GM21423 (cell line): Measurements from ENCODE around the gene FBN1.

Experiments
- ATAC-seq: cut with Tn5 transposase; IDR thresholded peaks from one replicate; pipeline ENCODE4 v1.9.1; 2021; ENCODE audit warnings: mild to moderate bottlenecking, moderate library complexity; ENCODE audit not compliant: unreplicated experiment

FBN1 gene

GRCh38 chr15:48584090-48584811 lies 61.3 kb downstream of the FBN1 start:
- no peak for ATAC-seq

GRCh38 chr15:48582452-48583247 lies 62.9 kb downstream of the FBN1 start:
- ATAC-seq, result no peak

DNA sequence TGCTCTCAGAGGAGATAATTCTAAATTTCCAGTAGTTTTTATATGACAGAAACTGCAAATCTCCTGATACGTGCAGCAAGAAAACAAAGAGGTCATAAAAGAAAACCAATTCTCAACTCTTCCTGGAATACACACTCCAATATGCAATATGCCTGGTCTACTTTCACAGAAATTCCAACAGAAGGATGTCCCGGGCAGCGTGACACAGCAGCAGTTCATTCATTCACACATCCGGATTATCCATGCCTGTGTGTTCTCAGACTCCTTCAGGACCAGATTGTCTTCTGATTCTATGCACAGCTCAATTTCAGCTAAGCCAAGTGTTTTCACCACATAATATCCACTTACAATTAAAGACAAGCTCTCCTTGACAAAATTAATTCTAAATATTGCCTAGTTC lies 64.3 kb downstream of the FBN1 start:
- ATAC-seq, result no peak

GRCh38 chr15:48580736-48581135 lies 64.8 kb downstream of the FBN1 start:
- no peak for ATAC-seq

- ATAC-seq, result no peak
These were observed 65.4 kb downstream of the FBN1 start for GRCh38 chr15:48579945-48580671.

GRCh38 chr15:48578965-48579364 lies 66.5 kb downstream of the FBN1 start:
- ATAC-seq, result no peak

GRCh38 chr15:48577469-48577868 lies 68.0 kb downstream of the FBN1 start:
- no peak for ATAC-seq

- ATAC-seq, result no peak
These were observed 71.3 kb downstream of the FBN1 start for GRCh38 chr15:48574187-48574586.

DNA sequence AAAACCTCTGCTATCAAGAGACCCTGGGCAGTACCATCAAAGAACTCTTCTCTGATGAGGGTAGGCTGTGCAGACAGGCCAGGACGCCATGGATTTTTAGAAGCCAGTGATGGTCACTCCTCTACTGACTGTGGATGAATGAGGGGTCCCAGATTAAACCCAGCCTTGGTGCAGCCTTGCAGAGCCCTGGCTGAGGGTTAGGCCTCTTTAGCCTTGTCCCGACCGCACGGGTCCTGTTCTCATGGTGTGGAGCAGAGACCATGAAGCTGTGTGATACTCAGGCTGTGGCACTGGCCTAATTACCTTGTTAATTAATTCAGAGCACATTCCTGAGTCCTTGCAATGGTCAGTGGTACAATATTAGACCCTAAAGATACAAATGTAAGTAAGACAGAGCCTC lies 71.7 kb downstream of the FBN1 start:
- no peak for ATAC-seq

GRCh38 chr15:48572823-48573222 lies 72.7 kb downstream of the FBN1 start:
- no peak for ATAC-seq

- ATAC-seq, result no peak
These were observed 74.0 kb downstream of the FBN1 start for GRCh38 chr15:48571510-48571909.

- ATAC-seq, result no peak
These were observed 74.7 kb downstream of the FBN1 start for GRCh38 chr15:48570822-48571221.

GRCh38 chr15:48569591-48570302 lies 75.8 kb downstream of the FBN1 start:
- peak; percentile 53 for ATAC-seq

DNA sequence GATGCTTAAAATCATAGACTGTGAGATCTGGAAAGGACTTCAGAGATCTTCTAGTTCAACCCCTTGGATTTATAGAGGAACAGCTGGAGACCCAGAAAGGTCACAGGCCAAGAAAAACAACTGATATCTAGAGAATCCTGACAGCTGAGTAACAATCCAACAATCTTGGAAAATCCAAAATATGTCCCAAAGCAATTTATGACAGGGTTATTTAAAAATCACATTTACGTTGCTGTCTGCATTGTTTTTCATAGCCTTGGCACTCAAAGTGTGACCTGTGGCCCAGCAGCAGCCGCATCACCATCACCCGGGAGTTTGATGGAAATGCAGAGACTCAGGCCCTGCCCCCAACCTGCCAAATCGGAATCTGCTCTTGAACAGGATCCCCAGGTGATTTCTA lies 78.8 kb downstream of the FBN1 start:
- ATAC-seq, result no peak

DNA sequence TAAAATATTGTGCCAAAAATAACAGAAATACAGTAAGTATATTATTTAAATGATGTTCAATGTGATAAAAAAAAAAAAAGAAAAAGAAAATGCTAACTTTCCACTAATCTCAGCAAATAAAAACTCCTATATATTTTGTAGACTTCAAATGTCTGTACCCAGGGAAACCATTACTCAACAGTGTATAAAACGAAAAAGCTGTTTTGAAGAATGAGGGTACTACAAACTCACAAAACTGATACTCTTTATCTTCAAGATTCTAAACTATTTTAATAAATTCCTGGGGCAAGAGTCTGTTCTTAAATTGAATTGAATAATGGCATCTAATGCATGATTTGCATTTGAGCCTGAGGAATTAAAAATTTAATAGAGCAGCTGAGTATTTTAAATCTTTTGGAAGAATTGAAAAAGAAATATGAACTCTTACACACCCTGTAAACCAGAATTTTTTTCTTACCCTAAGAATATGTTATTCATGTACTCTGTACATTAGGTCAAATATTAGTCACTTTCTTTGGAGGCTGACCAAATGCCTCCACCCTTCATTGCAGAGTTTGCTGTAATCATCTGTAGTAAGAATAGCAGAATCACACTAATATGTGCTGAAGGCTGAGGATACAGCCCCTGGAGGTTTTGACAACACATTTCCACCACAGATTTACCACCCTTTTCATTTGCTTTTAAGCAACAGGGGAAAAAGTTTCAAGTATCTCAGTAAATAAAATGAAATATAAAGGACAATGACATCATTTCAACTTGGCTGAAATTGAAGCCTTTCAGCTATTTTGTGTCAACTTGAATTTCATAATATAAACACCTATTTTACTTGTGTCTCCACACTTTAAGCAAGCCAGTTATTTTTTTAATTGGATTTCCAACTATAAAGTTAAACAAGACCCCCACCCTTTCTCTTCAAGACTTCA lies 79.7 kb downstream of the FBN1 start:
- ATAC-seq, result no peak

DNA sequence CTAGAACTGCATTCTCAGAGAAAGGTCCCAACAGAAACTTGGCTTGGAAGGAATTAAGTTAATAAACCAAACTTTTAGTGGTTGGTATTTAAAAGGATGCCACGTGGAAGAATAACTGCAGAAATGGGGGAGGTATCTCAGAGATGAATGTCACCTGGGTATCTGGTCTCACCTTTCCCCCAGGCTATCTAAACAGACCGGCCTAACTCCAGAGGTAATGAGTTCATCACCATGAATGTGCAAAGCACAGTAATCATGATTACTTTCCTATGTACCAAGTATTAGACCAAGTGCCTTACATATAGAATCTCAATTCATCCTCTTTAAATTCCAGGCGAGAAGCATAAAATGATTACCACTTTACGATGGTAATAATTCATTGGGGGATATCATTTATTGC lies 80.8 kb downstream of the FBN1 start:
- no peak for ATAC-seq

GRCh38 chr15:48563934-48564333 lies 81.6 kb downstream of the FBN1 start:
- no peak for ATAC-seq

DNA sequence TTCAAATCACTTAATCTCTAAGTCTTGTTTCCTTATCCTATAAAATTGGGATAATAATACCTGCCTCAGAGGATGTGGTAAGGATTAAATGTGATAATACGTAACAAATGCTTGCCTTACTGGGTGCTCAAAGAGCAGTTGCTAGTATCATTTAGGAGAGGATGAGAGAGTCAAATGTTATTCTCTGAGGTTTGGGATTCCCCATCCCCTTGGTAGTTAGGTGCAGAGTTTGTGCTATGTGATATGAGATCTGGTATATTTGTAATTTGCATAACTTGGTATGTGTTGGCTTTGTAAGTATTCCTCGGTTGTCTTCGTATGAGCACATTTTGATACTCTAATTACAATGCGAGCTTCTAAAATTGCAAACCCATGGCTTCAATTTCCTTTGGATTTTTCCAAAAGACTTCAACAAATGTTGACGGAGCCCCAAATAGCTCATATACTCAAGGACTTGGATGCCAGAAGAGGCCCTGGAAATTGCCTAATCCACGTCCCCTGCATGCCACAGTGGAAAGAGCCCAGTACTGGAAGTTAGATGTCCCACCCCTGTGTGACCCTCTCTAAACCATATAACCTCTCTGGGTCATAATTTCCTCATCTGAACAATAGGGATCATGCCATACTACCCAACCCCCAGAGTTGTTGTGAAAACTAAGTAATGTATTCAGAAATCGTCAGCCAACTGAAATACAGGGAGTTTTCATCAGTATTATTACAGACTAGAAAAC lies 85.0 kb downstream of the FBN1 start:
- ATAC-seq, result no peak

DNA sequence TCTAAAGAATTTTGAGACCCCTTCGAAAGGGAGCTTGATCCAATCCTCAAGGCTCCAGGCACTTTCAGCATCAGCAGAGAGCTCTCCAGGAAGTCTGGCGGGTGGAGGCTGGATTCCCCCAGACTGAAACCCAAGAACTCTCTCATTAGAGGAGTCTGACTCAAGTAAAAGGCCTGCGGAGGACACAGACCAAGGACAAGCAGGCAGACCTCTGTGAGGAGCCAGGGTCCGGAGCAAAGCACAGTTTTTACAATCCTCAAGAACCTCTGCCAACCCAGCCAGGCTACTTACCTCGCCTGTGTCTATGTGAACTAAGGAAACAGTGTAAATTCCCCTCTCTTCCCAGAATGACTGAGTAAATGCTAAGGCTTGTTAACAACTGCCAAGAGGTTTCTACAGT lies 86.2 kb downstream of the FBN1 start:
- ATAC-seq, result no peak
